ENCODE measurements around the gene PDE6B.

The PDE6B gene

DNA sequence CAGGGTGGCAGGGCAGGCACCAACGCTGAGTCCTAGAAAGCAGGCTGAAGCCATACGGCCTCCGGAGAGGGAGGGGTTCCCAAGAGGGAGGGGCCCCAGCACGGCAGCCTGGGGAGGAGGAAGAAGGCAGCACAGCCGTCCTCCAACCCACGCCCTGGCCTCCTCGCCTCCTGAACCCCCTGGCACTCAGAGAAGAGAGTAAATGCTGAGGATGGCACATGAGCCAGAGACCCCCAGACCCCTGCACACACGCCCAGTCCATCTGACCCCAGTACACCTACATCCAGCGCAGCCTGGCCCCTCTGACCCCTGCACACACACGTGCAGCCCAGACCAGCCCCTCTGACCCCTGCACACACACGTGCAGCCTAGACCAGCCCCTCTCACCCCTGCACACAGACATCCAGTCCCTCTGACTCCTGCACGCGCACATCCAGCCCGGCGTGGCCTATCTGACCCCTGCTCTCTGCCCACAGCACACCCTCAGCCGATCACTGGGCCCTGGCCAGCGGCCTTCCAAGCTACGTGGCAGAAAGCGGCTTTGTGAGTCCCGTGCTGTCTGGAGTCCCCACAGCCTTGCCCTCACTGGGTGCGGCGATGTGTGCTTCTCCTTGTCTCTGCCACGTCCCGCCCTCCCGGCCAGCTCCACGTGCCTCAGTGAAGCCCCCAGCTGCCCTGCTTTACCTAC, 30.2 kb downstream of the PDE6B start:
- no peak for DNase-seq
- H3K4me3 ChIP-seq (ENCODE audit: low read depth, low read length), result no peak overlapping the region
- H3K36me3 ChIP-seq, result peaks cover 29% of the 10 kb centered on the region
- H3K27ac ChIP-seq, result no peak overlapping the region; the same call in 1 of the 2 replicates
- TF ChIP-seq, protein P1, sequence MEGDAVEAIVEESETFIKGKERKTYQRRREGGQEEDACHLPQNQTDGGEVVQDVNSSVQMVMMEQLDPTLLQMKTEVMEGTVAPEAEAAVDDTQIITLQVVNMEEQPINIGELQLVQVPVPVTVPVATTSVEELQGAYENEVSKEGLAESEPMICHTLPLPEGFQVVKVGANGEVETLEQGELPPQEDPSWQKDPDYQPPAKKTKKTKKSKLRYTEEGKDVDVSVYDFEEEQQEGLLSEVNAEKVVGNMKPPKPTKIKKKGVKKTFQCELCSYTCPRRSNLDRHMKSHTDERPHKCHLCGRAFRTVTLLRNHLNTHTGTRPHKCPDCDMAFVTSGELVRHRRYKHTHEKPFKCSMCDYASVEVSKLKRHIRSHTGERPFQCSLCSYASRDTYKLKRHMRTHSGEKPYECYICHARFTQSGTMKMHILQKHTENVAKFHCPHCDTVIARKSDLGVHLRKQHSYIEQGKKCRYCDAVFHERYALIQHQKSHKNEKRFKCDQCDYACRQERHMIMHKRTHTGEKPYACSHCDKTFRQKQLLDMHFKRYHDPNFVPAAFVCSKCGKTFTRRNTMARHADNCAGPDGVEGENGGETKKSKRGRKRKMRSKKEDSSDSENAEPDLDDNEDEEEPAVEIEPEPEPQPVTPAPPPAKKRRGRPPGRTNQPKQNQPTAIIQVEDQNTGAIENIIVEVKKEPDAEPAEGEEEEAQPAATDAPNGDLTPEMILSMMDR (IDR thresholded peaks at IDR 0.05; ENCODE audit: low read depth, low read length), result no peak
- H3K27me3 ChIP-seq (ENCODE audit: insufficient read depth, low read depth, severe bottlenecking), result no peaks in the 10 kb centered on the region
- no peaks in the 10 kb centered on the region for H3K9me3 ChIP-seq (ENCODE audit: severe bottlenecking)

DNA sequence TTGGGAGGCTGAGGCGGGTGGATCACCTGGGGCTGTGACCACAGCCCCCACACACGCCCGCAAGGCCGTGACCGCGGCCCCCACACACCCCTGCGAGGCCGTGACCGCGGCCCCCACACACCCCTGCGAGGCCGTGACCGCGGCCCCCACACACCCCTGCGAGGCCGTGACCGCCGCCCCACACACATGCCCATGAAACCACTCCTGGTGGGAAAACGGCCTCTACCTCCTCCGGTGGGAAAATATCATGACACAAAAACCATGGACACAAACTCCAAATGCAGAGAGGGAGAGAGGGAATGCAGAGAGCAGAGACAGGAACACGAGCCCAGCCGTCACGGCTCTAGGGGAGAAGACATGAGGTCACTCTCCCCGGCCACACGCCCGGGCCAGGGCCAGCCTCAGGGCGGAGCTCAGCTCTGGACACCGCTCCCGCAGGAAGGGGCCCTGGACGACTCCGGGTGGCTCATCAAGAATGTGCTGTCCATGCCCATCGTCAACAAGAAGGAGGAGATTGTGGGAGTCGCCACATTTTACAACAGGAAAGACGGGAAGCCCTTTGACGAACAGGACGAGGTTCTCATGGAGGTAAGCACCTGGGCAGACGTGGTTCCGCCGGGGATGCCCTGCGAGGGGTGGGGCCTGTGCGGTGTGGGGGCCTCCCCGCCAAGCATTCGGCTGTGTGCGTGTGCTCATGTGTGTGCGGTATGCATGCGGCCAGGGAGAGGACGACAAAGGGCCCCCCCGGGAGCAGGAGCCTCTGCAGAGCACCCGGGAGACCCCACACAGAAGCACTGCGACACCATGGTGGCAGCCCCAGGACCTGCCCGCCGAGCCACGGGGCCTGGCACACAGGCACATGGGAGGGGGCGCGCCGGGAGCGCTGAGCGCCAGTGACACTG, 31.3 kb downstream of the PDE6B start:
- H3K36me3 ChIP-seq, result peaks cover 29% of the 10 kb centered on the region
- DNase-seq, result no peak
- H3K27me3 ChIP-seq (ENCODE audit: insufficient read depth, low read depth, severe bottlenecking), result no peaks in the 10 kb centered on the region
- no peak overlapping the region for H3K27ac ChIP-seq
- TF ChIP-seq, protein P1 (IDR thresholded peaks at IDR 0.05; ENCODE audit: low read depth, low read length), result no peak
- no peaks in the 10 kb centered on the region for H3K9me3 ChIP-seq (ENCODE audit: severe bottlenecking)
- no peak overlapping the region for H3K4me3 ChIP-seq (ENCODE audit: low read depth, low read length)

DNA sequence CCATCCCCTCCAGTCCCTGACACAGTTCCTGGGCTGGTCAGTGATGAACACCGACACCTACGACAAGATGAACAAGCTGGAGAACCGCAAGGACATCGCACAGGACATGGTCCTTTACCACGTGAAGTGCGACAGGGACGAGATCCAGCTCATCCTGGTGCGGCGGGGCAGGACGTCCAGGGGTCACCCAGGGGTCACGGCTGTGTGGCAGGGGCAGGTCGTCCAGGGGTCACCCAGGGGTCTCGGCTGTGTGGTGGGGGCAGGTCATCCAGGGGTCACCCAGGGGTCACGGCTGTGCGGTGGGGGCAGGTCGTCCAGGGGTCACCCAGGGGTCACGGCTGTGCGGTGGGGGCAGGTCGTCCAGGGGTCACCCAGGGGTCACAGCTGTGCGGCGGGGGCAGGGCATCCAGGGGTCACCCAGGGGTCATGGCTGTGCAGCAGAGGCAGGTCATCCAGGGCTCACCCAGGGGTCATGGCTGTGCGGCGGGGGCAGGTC, 32.0 kb downstream of the PDE6B start:
- DNase-seq, result no peak
- no peaks in the 10 kb centered on the region for H3K27me3 ChIP-seq (ENCODE audit: insufficient read depth, low read depth, severe bottlenecking)
- H3K36me3 ChIP-seq, result peaks cover 29% of the 10 kb centered on the region

DNA sequence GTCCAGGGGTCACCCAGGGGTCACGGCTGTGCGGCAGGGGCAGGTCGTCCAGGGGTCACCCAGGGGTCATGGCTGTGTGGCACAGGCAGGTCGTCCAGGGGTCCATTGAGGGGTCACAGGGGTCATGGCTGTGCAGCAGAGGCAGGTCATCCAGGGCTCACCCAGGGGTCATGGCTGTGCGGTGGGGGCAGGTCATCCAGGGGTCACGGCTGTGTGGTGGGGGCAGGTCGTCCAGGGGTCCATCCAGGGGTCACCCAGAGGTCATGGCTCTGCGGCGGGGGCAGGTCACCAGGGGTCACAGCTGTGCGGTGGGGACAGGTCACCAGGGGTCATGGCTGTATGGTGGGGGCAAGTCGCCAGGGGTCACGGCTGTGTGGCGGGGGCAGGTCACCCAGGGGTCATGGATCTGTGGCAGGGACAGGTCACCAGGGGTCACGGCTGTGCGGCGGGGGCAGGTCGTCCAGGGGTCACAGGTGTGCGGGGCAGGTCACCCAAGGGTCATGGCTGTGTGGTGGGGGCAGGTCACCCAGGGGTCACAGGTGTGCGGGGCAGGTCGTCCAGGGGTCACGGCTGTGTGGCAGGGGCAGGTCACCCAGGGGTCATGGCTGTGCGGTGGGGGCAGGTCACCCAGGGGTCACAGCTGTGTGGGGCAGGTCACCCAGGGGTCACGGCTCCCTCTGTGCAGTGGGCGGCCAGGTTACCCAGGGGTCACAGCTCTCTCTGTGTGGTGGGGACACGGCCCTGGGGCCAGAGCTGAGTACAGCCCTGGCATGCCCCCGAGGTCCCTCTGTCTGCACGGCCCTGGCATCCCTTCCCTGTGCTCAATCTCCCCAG, 32.7 kb downstream of the PDE6B start:
- no peaks in the 10 kb centered on the region for H3K9me3 ChIP-seq (ENCODE audit: severe bottlenecking)
- TF ChIP-seq, protein P1 (IDR thresholded peaks at IDR 0.05; ENCODE audit: low read depth, low read length), result no peak
- H3K27ac ChIP-seq, result no peak overlapping the region
- no peak for DNase-seq
- H3K36me3 ChIP-seq, result peaks cover 29% of the 10 kb centered on the region
- H3K27me3 ChIP-seq (ENCODE audit: insufficient read depth, low read depth, severe bottlenecking), result no peaks in the 10 kb centered on the region
- no peak overlapping the region for H3K4me3 ChIP-seq (ENCODE audit: low read depth, low read length)

More for the DNA sequence above, 32.0 kb downstream of the PDE6B start:
- H3K4me3 ChIP-seq (ENCODE audit: low read depth, low read length), result no peak overlapping the region
- H3K27ac ChIP-seq, result no peak overlapping the region
- no peaks in the 10 kb centered on the region for H3K9me3 ChIP-seq (ENCODE audit: severe bottlenecking)
- TF ChIP-seq, protein P1 (IDR thresholded peaks at IDR 0.05; ENCODE audit: low read depth, low read length), result no peak
